ENCODE data around the gene FYCO1.
A peak's percentile ranks its signal among the peaks of the same experiment; 100 is the strongest.

Gene FYCO1

DNA sequence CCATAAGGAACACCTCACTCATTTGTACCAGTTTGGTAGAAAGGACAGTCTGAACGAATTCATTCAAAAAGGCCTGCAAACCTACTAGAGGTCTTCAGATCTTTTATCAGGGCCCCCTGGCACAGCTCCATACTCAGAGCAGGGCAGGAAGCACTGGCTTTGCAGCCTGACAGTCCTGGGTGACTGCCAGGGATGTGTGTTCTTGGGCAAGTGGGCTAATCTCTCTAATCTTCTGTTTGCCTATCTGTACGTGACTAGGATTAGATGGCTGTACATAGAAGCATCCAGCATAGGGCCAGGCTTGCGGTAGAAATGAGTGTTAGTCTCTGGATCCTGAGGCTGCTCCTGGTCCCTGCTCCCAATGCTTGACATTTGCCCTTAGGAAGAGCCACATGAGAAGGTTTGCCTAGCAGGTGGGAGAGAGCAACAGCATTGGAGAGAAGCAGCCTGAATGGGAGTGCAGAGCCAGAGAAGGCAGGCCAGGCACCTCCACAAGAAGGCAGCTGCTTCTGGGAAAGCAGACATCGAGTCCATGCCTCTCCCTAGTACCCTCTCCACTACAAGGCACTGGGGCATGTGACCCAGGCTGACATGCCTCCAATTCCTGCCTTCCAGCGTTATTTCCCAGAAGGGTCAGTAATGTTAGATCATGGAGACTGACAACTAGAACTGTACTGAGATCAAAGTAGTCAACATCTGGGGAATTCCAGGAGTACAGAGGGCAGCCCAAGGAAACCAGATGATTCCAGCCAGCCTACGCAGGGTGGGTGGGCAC lies 53.4 kb downstream of the FYCO1 start:
- DNase-seq (ENCODE audit: extremely low read depth, insufficient read length) = no peak
- Histone ChIP-seq H3K36me3 (ENCODE audit: control insufficient read depth, insufficient read depth, low read length) (peaks cover 7% of the 10 kb centered on the region), H3K27me3 (replicated peaks; ENCODE audit: control insufficient read depth, insufficient read depth, low read length) (no peaks in the 10 kb centered on the region), H3K4me3 (replicated peaks; ENCODE audit: low read depth, low read length) (no peak overlapping the region)
- TF ChIP-seq, protein P1, sequence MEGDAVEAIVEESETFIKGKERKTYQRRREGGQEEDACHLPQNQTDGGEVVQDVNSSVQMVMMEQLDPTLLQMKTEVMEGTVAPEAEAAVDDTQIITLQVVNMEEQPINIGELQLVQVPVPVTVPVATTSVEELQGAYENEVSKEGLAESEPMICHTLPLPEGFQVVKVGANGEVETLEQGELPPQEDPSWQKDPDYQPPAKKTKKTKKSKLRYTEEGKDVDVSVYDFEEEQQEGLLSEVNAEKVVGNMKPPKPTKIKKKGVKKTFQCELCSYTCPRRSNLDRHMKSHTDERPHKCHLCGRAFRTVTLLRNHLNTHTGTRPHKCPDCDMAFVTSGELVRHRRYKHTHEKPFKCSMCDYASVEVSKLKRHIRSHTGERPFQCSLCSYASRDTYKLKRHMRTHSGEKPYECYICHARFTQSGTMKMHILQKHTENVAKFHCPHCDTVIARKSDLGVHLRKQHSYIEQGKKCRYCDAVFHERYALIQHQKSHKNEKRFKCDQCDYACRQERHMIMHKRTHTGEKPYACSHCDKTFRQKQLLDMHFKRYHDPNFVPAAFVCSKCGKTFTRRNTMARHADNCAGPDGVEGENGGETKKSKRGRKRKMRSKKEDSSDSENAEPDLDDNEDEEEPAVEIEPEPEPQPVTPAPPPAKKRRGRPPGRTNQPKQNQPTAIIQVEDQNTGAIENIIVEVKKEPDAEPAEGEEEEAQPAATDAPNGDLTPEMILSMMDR (IDR thresholded peaks at IDR 0.05; ENCODE audit: insufficient read depth, low read length, poor library complexity, severe bottlenecking) = no peak

DNA sequence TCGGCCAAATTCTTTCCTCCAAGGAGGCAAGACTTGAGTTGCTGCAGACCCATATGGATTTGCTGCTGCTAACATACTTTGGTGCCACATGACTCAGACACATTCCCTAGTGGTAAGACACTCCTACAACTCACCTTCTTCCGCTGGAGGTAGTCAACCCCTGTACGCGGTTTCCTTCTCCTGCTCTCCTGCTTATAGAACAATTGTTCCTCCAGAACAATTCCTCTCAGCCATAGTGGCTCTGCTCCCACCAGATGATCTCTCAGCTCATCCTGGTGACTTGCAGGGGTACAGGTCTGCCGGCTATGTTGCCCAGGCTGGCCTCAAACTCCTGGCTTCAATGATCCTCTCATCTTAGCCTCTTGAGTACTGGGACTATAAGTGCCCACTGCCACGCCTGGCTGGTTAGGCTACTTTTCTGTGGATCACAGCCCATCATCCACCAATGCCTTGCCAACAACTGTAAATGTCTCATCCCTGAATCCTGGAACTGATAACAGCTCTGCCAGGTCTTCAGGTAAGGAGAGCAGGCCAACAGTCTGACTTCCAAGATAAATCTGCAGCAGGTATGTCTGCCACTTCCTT lies 54.8 kb downstream of the FYCO1 start:
- Histone ChIP-seq H3K4me3 (replicated peaks; ENCODE audit: low read depth, low read length) (no peak overlapping the region), H3K36me3 (ENCODE audit: control insufficient read depth, insufficient read depth, low read length) (peaks cover 4% of the 10 kb centered on the region), H3K27me3 (replicated peaks; ENCODE audit: control insufficient read depth, insufficient read depth, low read length) (no peaks in the 10 kb centered on the region)
- TF ChIP-seq, protein P1 (IDR thresholded peaks at IDR 0.05; ENCODE audit: insufficient read depth, low read length, poor library complexity, severe bottlenecking) = no peak
- DNase-seq (ENCODE audit: extremely low read depth, insufficient read length) = no peak

DNA sequence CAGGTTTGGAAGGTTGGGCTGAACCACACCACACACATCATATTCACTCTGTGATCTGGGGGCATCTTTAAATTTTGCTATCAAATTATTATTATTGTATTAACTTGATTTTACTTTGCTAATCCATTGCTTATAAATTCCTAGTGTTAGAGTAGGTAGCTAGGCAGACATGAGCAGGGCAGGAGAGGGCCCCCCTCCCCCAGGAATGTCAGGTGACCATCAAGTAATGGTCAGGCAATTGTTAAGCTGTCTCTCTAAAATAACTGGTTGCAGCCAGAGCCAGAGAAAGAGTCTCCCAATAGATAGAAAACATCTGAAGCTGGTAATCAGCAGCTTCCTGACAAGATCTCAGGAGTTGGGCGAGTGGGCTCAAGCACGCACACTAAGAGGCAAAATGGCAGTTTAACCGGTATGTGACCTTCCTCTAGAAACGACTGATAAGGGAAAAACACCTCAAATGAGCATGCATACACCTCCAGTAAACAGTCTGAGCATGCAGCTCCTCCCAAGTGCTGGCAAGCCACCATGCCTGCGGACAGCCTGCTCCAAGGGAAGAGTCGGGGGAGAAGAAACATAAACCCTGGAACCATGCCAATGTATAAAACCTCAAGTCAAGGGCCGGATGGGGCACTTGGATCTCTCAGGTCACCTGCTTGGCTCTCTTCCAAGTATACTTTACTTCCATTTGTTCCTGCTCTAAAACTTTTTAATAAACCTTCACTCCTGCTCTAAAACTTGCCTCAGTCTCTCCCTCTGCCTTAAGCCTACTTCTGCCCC lies 55.4 kb downstream of the FYCO1 start:
- H3K27me3 ChIP-seq (replicated peaks; ENCODE audit: control insufficient read depth, insufficient read depth, low read length) = no peaks in the 10 kb centered on the region
- no peak for DNase-seq (ENCODE audit: extremely low read depth, insufficient read length)
- peaks cover 4% of the 10 kb centered on the region for H3K36me3 ChIP-seq (ENCODE audit: control insufficient read depth, insufficient read depth, low read length)
- H3K4me3 ChIP-seq (replicated peaks; ENCODE audit: low read depth, low read length) = no peak overlapping the region
- TF ChIP-seq, protein P1 (IDR thresholded peaks at IDR 0.05; ENCODE audit: insufficient read depth, low read length, poor library complexity, severe bottlenecking) = no peak

DNA sequence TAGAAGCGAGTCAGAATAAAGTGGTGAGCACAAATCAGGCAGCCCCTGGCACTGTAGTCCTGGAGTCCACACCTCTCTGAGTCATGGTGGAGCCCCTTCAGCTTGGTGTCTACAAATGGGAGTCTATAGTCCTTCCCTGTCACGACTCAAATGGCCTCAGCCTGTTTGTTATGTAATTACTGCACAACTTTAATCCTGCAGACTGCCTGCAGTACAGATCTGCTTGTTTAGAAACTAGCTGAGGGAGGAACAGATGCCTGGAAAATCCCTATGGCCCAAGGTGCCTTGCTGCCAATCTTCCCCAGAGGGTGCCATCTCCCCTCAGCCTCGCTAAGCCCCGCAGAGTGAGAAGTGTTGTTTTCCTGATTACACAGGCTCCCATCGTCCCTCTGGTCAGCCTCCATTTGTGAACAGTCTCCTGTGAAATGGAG lies 56.3 kb downstream of the FYCO1 start:
- DNase-seq (ENCODE audit: extremely low read depth, insufficient read length) = no peak
- TF ChIP-seq, protein P1 (IDR thresholded peaks at IDR 0.05; ENCODE audit: insufficient read depth, low read length, poor library complexity, severe bottlenecking) = no peak
- Histone ChIP-seq H3K36me3 (ENCODE audit: control insufficient read depth, insufficient read depth, low read length) (peaks cover 4% of the 10 kb centered on the region), H3K4me3 (replicated peaks; ENCODE audit: low read depth, low read length) (no peak overlapping the region), H3K27me3 (replicated peaks; ENCODE audit: control insufficient read depth, insufficient read depth, low read length) (no peaks in the 10 kb centered on the region)

DNA sequence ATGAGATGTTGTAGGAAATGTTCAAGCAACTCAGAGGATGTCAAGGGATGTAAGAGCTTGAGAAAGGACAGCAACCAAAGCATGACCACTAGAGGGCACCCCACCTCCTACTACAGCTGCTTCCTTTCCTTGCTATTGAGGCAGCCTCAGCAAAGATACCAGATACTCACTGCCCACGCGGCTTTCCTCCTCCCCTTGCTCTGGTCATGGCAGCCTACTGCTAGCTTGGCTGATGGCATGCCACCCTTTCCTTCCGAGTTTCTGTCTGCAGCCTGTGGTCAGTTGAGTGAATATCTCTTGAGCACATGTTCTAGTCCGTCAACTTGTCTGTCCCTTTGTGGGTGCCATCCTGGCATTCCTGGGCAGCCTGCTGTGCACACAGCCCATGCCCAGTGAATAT lies 56.8 kb downstream of the FYCO1 start:
- no peaks in the 10 kb centered on the region for H3K27me3 ChIP-seq (replicated peaks; ENCODE audit: control insufficient read depth, insufficient read depth, low read length)
- H3K4me3 ChIP-seq (replicated peaks; ENCODE audit: low read depth, low read length) = no peak overlapping the region
- peaks cover 4% of the 10 kb centered on the region for H3K36me3 ChIP-seq (ENCODE audit: control insufficient read depth, insufficient read depth, low read length)
- TF ChIP-seq, protein P1 (IDR thresholded peaks at IDR 0.05; ENCODE audit: insufficient read depth, low read length, poor library complexity, severe bottlenecking) = peak; percentile 80
- DNase-seq (ENCODE audit: extremely low read depth, insufficient read length) = peak; percentile 60
